Right lobe of liver (tissue), 4 donors: ENCODE results near the gene OR8B4.

ENCODE experiments used
- POLR2A ChIP-seq: fragments of 450-650 bp; IDR thresholded peaks from one replicate; pipeline ENCODE4 v1.6.1; 2017; ENCODE audit warnings: antibody characterized with exemption, mild to moderate bottlenecking
- TF ChIP-seq, protein P1 (sequence below), 4 donors: fragments of 200-600 bp in 3 of 4; fragments of 450-650 bp in 1 of 4; IDR thresholded peaks; one replicate each; pipeline versions ENCODE4 v1.5.1 to v1.8.0; 2016 to 2022; ENCODE audit warnings: antibody characterized with exemption in 4 of 4, mild to moderate bottlenecking in 2 of 4
- donor health status: DM: no; HTN: no; CAD: no.
- donor health status: DM: no; HTN: no; CAD: no.
- donor health status: DM: no; HTN: yes; CAD: no.

DNA sequence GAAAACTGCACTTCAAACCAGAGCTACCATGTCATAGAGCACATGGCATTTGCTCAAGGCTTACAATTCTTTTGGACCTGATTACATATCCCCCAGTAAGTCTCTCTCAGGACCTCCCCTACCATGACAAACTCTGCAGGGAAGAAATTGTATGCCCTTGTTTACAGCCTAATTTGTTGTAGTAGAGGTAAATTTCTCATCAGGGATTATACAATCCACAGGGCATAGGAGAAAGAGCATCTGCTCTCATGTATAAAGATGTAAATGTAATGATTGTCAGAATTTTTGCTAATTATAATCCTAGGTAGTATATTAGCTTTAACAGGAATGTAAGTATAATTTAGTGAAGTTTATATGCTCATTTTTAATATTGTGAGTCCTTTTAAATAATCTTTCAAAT lies 25.7 kb downstream of the OR8B4 start, which contains the start of gene OR8B3:
- TF ChIP-seq POLR2A = no peak
- TF ChIP-seq, protein P1, sequence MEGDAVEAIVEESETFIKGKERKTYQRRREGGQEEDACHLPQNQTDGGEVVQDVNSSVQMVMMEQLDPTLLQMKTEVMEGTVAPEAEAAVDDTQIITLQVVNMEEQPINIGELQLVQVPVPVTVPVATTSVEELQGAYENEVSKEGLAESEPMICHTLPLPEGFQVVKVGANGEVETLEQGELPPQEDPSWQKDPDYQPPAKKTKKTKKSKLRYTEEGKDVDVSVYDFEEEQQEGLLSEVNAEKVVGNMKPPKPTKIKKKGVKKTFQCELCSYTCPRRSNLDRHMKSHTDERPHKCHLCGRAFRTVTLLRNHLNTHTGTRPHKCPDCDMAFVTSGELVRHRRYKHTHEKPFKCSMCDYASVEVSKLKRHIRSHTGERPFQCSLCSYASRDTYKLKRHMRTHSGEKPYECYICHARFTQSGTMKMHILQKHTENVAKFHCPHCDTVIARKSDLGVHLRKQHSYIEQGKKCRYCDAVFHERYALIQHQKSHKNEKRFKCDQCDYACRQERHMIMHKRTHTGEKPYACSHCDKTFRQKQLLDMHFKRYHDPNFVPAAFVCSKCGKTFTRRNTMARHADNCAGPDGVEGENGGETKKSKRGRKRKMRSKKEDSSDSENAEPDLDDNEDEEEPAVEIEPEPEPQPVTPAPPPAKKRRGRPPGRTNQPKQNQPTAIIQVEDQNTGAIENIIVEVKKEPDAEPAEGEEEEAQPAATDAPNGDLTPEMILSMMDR (IDR thresholded peaks at IDR 0.05) = no peak
